ENCODE measurements around the gene ARL6IP4.
A peak's percentile ranks its signal among the peaks of the same experiment; 100 is the strongest.

ARL6IP4 gene

GRCh38 chr12:122988612-122989212 is 8.2 kb downstream of the ARL6IP4 start:
- intact Hi-C loops (cut with DNase I): no loop called here
- peak in 1 of 10 donors; percentile 55 for DNase-seq

- intact Hi-C loops (cut with DNase I): no loop called here
- DNase-seq: no peak
Measured at GRCh38 chr12:122989225-122989839, 8.9 kb downstream of the ARL6IP4 start.

GRCh38 chr12:122989874-122990419 is 9.5 kb downstream of the ARL6IP4 start:
- DNase-seq: peak in 1 of 10 donors; percentile 61
- intact Hi-C loops (cut with DNase I): no loop called here

GRCh38 chr12:122990561-122990960 is 10.1 kb downstream of the ARL6IP4 start:
- intact Hi-C loops (cut with DNase I): no loop called here
- DNase-seq: peak in 1 of 10 donors; percentile 76

- intact Hi-C loops (cut with DNase I): no loop called here
- peak in 3 of 10 donors; percentile 42 to 83 (median 75) for DNase-seq
Measured at GRCh38 chr12:122990961-122991622, 10.6 kb downstream of the ARL6IP4 start.

- intact Hi-C loops (cut with DNase I): no loop called here
Measured at GRCh38 chr12:122991623-122992275, 11.3 kb downstream of the ARL6IP4 start.

GRCh38 chr12:122992386-122992785 is 11.9 kb downstream of the ARL6IP4 start:
- DNase-seq: peak in 3 of 10 donors; percentile 44 to 82 (median 70)
- intact Hi-C loops (cut with DNase I): no loop called here

More at GRCh38 chr12:122991623-122992275, 11.3 kb downstream of the ARL6IP4 start:
- DNase-seq: peak in 3 of 10 donors; percentile 37 to 74 (median 66)

- peak in 3 of 10 donors; percentile 53 to 75 (median 62) for DNase-seq
- intact Hi-C loops (cut with DNase I): no loop called here
Measured at GRCh38 chr12:122994140-122994675, 13.7 kb downstream of the ARL6IP4 start.

GRCh38 chr12:122994781-122995502 is 14.5 kb downstream of the ARL6IP4 start:
- intact Hi-C loops (cut with DNase I): no loop called here
- peak in 2 of 10 donors; percentile 65 for DNase-seq

- DNase-seq: peak in 3 of 10 donors; percentile 73 to 81 (median 77)
- intact Hi-C loops (cut with DNase I): no loop called here
Measured at GRCh38 chr12:122995503-122996187, 15.2 kb downstream of the ARL6IP4 start.

GRCh38 chr12:122996188-122996601 is 15.7 kb downstream of the ARL6IP4 start:
- intact Hi-C loops (cut with DNase I): no loop called here
- DNase-seq: peak in 2 of 10 donors; percentile 65 to 69

GRCh38 chr12:122996621-122997342 is 16.3 kb downstream of the ARL6IP4 start:
- intact Hi-C loops (cut with DNase I): no loop called here
- peak in 3 of 10 donors; percentile 55 to 77 (median 67) for DNase-seq

GRCh38 chr12:122997343-122998250 is 17.1 kb downstream of the ARL6IP4 start:
- intact Hi-C loops (cut with DNase I): no loop called here

GRCh38 chr12:122998316-122998715 is 17.8 kb downstream of the ARL6IP4 start:
- no peak for DNase-seq
- intact Hi-C loops (cut with DNase I): no loop called here

More at GRCh38 chr12:122997343-122998250, 17.1 kb downstream of the ARL6IP4 start:
- DNase-seq: peak in 1 of 10 donors; percentile 73

GRCh38 chr12:122999196-122999946 is 18.9 kb downstream of the ARL6IP4 start:
- peak in 3 of 10 donors; percentile 32 to 80 (median 70) for DNase-seq
- intact Hi-C loops (cut with DNase I): no loop called here

- intact Hi-C loops (cut with DNase I): no loop called here
- DNase-seq: peak in 1 of 10 donors; percentile 81
Measured at GRCh38 chr12:122999986-123000420, 19.5 kb downstream of the ARL6IP4 start.

All from posterior cingulate gyrus (tissue), 11 donors.